IPS-NIHi11 (cell line): ENCODE measurements around the gene HEATR5B.
A peak's percentile ranks its signal among the peaks of the same experiment; 100 is the strongest.
"Not testable (repeated sequence)": the region's sequence is repeated elsewhere in the genome, so short reads cannot be mapped to it uniquely, and the experiment has no call there.

ENCODE experiments used
- DNase-seq: peaks from one replicate; pipeline ENCODE4 v3.0.0; 2012; ENCODE audit warnings: mixed read lengths, low spot score

Gene HEATR5B

DNA sequence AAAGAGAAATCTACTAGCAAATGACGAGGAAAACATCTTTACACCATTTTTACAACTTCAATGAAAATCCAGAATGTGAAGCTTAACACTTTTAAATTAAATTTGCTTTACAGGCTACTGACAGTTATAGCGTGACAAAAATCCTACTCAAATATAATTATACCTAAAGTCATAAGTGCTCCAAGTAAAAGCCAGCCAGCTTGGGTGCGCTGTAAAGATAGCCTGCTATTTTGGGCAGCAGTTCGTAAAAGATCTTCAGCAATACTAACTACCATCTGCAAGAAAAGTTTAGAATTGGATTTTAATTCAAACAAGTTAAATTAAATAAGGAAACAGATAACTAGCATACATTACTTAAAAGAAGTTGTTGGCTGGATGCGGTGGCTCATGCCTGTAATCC, 22.4 kb downstream of the HEATR5B start:
- no peak for DNase-seq

DNA sequence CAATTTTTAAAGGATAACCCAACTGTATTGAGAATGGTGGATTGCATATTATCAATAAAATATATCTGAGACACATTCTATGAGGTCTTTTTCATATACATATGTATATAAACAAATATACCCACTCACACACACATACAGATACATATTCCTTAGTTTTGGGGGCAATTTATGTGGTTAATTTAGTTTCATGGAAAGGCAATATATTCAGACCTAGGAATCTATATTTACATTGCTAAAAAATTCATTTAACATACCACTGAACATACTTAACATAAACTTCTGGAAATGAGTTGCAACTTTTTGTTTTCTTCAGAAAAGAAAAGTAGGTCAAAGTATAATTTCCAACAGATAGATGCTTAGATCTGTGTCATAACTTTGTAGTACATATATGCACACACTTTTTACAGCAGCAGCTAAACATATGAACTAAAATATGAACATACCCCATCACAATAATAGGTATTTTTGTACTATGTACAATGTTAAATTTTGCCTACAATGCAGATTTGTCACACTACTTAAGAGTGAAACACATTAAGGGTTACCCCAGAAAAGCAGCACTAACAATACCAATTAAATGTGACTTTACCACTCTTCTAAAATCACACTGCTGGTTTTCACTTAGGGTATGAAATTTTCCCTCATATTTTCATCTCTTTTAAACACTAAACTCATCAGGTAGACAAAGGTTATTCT, 23.0 kb downstream of the HEATR5B start:
- no peak for DNase-seq

DNA sequence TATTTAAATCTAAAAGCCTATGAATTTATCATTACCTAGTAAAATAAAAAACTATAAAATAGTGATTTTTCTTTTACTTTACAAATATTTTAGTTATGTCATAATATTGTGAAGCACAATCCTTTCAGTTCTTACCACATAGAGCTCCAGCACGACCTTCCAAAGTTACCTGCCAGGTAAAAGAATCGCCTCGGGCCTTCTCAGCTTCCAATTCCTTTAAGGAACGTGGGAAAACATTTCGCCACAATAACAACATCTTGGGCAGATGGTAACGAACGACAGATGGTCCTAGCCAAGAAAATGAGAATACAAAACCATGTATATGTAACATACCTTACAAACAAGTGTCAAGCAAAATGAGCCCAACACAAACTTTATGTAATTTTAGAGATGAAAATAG, 23.7 kb downstream of the HEATR5B start:
- DNase-seq: no peak

DNA sequence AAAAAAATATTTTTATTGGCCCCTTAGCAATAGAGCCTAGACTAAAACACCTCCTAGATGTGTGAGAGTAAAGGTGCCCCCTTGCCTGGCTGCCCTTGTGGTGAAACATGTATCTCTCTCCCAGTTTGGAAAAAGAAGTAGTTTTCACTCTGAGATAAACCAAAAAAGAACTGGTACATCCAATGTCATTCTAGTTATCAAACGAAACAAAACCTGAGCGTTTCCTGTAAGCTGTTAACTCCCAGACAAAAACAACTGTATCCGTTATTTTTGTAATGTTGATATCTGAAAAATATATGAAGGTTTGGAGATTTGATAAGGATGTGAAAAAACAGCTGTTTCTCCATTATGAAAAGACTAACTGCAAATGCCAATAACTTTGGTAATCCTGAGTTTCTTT, 24.3 kb downstream of the HEATR5B start:
- DNase-seq: no peak

DNA sequence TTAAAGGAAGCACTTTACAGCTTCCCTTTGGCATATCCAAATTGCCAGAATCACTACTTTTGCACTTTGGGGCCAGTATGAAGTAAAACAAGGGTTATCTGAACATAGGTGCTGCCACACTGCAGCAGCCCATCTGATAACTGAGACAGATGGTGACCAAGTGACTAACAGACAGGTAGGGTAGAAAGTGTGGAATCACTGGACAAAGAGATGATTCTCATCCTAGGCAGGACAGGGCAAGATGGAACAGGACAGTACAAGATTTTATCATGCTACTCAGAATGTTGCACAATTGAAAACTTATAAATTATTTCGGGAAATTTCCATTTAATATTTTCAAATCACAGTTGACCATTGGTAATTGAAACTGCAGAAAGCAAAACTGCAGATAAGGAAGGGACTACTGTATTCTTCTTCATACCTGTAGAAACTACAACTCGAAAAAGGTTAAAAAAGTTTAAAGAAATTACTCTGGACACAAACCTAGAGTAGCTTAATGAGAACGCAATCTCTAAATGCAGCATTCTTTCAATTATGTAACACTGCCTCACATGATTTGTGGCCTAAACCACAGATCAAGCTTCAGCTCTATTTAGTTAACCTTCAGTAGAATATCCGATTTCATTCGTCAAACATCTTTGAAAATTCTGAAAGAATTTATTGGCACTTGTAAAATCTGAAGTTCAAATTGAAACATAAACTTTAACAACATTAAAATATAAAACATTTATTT, 31.4 kb downstream of the HEATR5B start:
- DNase-seq: no peak

DNA sequence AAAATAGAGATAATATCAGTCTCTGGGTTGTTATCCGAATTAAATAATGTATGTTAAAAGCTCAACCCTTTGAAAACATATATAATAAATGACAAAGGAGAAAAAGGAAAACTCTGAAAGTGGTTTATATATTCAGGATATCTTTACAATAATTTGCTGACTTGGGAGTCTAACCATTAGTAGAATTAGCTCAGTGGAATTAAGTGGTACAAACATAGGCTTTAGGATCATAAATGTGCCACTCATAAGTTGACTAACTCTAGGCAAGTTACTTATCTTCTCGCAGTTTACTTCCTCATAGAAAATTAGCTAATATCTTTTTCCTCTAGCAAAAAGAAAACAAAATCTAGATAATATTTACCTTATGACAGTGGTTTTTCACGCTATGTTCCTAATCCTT, 44.6 kb downstream of the HEATR5B start:
- DNase-seq: no peak

DNA sequence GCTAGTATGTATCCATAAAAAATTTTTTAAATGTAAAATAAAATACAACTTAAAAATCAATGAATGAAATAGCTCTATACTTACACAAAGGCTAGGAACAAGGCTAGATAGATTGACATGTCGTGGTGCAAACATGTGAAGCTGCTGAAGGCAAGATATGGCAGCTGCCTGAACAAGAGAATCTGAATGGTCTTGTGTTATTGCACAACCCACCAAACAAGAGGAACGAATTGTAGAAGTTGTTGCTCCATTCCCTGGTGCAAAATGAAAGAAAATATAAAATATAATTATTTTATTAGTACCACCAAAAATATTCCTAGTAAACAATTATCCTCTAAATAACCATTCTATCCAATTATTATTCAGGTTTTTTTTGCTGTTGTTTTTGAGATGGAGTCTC, 46.4 kb downstream of the HEATR5B start:
- DNase-seq: no peak

DNA sequence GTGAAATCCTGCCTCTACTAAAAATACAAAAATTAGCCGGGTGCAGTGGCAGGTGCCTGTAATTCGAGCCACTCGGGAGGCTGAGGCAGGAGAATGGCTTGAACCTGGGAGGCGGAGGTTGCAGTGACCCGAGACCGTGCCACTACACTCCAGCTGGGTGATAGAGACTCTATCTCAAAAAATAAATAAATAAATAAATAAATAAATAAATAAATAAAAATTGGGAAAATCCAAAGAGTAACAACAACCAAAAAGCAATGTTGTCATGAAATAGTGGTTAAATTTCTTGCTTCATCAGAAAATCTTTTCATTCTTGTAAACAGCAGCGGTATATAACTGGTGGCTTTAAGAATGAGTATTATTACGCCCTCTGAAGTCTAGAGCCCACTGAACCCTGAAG, 54.4 kb downstream of the HEATR5B start:
- no peak for DNase-seq

DNA sequence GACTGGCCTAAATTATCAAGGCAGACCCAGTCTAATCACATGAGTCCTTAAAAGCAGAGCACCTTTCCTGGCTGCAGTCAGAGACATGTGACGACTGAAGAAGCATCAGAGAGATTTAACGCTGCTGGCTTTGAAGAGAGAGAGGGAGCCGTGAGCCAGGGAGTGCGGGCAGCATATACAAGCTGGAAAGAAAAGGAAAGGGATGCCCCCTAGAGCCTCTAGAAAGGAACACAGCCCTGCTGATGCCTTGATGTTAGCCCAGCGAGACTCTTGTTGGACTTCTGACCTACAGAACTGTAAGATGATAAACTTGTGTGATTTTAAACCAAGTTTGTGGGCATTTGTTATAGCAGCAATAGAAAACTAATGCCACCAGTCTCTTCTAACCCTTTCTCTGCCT, 58.1 kb downstream of the HEATR5B start:
- DNase-seq: peak; percentile 10

DNA sequence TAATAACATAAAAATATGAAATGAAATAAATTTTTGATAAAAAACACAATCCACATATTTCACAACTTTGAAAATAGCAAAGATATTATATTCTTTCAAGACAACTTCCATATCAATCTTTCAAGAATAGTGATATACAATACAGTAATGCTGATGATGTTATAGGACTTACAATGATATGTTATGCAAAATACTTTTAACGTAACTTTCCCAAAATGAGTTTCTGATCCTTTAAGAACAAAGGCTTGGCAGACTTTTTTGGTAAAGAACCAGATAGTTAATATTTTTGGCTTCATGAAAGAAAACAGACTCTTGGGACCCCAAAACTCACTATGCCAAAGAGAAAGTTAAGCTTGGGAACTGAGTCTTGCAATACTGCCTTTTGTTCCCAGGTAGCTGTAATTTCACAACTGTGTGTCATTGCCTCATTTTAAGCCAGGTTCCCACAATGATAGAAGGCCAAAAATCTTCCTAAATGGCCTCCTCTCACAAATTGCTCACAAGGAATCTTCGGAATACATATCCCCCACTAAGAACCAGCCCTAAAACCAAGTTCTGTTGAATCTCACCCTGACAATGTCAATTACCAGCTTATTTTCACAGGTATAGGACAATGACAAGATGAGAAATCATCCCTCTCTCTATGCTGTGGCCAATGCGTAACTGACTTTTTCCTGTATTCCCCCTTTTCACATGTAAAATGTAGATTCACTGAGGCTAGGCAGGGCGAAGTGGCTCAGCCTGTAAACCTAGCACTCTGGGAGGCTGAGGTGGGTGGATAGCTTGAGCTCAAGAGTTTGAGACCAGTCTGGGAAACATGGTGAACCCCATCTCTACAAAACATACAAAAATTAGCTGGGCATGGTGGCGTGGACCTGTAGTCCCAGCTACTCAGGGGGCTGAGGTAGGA, 63.0 kb downstream of the HEATR5B start:
- no peak for DNase-seq

DNA sequence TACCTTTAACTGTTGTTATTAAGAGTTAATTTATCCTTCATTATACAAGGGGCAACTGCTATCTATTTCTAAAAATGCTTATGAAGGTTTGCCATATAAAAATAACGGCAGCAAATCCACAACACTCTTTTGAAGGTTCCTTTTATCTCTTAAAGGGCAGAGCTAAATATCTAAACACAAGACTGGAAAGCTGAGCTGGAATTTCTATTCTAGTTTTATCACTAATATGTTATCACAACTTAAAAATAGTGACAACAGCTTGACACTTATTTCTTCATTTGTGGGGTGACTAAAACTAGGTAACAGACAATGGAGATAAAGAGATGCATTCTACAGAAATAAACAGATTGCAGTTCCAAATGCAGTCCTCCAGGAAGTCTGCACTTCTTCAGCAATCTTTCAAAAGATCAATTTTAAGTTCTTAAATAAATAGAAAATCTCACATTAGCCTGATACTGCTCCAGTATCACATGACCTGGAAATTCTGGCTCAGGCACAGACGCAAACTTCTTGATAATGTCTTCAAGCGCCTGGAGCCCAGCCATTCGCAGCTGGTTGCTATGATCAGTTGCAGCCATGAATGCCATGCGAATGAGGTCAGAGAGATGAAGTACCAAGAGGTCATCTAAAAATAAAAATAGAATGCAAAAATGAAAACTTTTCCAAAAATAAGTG, 63.8 kb downstream of the HEATR5B start:
- DNase-seq: no peak

DNA sequence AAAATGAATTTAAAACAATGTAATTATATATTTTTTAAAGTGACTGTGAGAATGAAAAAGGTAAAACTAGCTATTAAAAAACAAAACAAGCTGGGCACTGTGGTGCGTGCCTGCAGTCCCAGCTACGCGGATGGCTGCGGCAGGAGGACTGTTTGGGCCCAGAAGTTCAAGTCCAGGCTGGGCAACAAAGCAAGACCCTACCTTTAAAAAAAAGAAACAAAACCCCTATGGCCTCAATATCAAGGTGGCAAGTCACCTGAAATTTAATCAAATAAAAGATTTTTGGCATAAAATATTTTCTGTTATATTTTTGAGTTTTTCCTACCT, 70.9 kb downstream of the HEATR5B start:
- DNase-seq: no peak

DNA sequence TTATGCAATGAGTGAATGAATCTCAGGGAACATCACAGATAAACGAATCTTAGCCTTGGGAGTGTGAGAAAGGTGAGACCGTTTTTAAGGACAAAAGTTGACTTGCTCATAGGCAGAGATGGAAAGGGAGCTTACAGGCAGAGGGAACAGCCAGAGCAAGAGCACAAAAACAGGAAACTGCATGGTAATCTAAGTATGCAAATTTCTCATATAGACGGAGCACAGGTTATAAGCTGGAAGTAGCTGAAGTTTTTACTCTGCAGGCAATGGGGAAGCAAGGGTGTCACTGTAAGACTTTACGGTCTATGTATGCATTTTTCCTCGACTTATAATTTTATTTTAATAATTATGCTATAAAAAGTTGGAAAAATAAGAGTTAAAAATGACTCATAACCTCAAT, 73.0 kb downstream of the HEATR5B start:
- DNase-seq: no peak

DNA sequence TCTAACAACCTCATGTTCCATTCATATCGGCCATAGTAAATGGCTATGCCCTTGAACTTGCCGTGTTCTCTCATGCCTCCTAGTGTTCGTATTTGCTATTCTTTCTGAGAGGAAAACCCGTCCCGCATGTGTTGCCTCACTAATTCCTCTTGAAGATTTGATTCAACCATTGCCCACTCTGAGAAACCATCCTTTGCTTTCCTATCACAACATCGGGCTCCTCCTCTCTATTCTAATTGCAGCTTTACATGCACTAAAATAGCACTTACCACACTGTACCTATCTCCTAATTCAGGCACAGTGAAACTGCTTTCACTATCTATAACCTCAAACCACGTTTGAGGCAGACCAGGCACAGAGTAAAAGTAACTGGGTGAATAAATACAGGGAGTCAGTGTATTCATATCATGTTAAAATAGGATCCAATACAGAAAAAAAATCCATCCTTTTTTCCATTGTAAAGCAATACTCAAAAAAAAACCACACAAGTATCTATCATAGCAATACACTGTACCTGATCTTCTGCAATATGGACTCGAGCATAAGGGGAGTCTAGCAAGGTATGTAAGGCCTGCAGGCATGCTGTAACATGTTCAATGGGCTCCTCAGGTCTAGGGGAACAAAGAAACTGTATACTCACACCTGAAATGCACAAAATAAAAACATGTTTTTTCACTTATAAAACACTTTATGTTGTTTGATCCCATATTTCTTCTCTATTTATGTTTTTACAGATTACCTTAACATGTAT, 78.9 kb downstream of the HEATR5B start:
- peak; percentile 20 for DNase-seq

DNA sequence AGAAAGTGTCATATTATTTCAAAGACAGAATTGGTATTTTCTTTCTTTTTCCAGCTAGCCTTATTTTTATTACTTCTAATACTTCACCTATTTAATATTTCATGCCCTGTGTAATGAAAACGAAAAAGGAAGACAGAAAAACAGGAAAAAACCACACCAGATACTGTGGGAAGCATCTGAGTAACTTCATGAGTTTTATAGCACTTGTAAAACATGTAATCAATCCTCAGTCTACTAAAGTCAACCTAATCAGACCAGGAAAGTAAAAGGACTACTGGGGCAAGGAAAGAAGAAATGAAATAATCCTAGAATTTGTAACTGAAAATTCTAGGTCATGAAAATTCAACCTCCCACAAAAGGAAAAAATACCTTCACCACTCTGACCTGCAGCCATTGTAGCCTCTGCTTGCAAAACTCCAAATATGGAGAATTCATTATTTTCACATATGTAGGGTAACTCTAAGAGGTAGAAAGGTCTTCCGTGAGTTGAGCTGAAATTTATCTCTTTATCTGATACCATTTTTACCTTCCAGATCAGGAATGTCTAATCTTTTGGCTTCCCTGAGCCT, 83.1 kb downstream of the HEATR5B start:
- no peak for DNase-seq

DNA sequence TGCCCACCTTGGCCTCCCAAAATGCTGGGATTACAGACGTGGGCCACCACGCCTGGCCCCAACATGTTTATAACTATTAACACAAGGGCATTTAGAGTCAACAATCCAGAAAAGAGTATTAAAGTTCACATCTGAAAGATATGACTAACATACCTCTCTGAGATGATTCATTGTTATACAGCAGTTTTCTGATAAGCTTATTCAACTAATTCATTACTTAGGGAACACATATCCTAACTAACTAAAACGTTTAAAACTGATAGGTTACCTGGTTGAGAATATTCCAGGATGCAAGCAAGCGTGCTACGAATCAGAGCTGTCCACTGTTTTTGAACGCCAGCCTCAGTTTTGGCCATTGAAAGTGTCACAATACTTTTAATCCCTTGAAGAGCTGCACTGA, 83.9 kb downstream of the HEATR5B start:
- no peak for DNase-seq

DNA sequence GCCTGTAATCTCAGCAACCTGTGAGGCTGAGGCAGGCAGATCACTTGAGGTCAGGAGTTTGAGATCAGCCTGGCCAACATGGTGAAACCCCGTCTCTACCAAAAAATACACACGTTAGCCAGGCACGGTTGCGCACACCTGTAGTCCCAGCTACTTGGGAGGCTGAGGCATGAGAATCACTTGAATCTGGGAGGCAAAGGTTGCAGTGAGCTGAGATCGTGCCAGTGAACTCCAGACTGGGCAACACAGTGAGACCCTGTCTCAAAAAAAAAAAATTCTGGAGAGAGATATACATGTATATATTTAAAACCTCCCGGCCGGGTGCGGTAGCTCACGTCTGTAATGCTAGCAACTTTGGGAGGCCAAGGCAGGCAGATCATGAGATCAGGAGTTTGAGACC, 84.8 kb downstream of the HEATR5B start:
- not testable (repeated sequence) for DNase-seq

DNA sequence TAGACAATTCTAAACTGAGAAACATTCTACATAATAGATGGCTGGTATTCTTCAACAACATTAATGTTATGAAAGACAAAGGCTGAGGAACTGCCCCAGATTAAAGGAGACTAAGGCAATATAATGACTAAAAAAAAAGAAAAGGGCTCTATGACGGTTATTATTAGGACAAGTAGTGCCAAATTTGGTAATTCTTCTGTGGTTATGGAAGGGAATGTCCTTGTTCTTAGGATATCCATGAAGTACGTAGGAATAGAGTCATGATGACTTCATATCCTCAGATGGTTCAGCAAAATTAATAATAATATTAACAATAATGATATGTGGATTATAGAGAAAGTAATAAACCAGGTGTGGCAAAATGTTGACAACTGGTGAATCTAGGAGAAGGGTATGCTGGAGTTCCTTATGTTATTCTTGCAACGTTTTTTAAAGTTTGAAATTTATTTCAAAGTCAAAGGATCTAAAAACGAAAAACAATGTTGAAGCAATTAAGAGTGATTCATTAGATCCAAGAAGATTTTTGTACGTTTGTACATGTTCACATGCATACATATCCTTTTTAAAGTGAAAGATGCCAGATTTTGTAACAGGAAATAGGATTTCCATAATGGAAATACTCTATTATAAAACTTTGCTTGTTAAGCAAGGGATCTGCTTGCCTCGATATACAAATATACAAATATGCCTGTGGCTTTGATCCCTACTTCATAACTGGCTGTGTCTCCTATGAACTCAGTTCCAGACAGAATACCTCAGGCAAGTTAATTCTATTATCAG, 90.1 kb downstream of the HEATR5B start:
- DNase-seq: no peak

DNA sequence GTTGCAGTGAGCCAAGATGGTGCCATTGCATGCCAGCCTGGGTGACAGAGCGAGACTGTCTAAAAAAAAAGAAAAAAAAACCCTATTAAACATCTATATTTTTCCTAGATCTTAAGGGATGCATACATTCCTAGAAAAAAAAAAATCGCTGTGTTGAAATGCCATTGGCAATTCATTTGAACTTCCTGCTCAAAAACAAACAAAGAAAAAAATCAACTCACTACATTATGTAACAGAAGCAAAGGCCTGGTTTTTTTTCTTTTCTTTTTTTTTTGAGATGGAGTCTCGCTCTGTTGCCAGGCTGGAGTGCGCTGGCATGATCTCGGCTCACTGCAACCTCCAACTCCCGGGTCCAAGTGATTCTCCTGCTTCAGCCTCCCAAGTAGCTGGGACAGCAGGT, 96.2 kb downstream of the HEATR5B start:
- no peak for DNase-seq

DNA sequence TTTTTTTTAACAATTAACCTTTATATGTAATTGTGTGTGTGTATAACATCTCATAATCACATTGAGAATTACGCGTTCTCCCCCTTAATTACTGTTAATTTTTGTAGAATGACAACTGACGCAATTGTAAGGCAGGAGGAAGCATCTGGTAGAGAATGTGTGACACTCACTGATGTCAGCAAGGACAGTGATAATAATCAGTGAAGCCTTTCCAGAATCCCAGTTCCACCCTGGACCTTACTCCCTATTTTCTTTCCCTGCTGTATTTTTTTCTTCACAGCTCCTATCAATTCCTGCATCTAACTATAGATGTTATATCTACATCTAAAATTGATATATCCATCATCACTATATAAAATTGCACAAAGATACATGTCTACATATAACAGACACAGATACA, 101.7 kb downstream of the HEATR5B start:
- no peak for DNase-seq

DNA sequence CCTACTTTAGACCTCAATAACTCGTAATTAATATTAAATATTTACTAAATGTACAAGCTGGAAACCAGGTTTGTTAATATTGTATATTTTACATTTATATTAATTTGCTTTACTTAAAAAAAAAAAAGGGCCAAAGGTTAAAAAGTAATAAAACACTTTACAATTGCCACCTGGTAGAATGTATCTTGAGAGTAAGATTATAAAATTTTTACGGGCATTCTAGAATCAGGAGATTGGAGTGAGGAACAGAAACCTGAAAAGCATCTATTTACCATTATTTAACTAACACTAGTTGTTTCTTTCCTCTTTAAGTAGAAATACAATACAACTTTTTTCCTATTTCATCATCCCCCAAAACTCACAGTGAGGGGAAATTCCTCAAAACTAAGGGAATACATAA, 102.3 kb downstream of the HEATR5B start:
- no peak for DNase-seq
